HAP-1 (cell line): ENCODE results near the gene PLAGL2.

Source experiments
- DNase-seq, 2 experiments: peaks; one replicate each; pipeline ENCODE4 v3.0.0-alpha.2; 2016 to 2020; ENCODE audit warnings: low spot score in 2 of 2
- H3K27me3 ChIP-seq: fragments of 250-450 bp; sonication (Bioruptor Pico); 2 replicates; pipeline ENCODE4 v1.5.1; 2020; ENCODE audit warnings: low read depth, mild to moderate bottlenecking, moderate library complexity
- H3K36me3 ChIP-seq: fragments of 250-450 bp; sonication (Bioruptor Pico); replicated peaks from 2 replicates; pipeline ENCODE4 v1.5.1; 2020; ENCODE audit warnings: mild to moderate bottlenecking
- H3K4me1 ChIP-seq: fragments of 250-450 bp; sonication (Bioruptor Pico); 2 replicates; pipeline ENCODE4 v1.5.1; 2020; ENCODE audit warnings: mild to moderate bottlenecking
- H3K4me3 ChIP-seq: fragments of 250-450 bp; sonication (Bioruptor Pico); 2 replicates; pipeline ENCODE4 v1.5.1; 2020; ENCODE audit warnings: mild to moderate bottlenecking, moderate library complexity
- H3K9me3 ChIP-seq: fragments of 250-450 bp; sonication (Bioruptor Pico); 2 replicates; pipeline ENCODE4 v1.5.1; 2020; ENCODE audit warnings: mild to moderate bottlenecking, moderate library complexity
- in situ Hi-C: fragments of 300-500 bp; cut with MboI; formaldehyde crosslinking; loops from 3 replicates; pipeline ENCODE4 v1.14.3; 2020; ENCODE audit warnings: low sequenced_read_pairs, inconsistent platforms, mixed read lengths

The PLAGL2 gene

GRCh38 chr20:32218156-32218900 is 10.8 kb upstream of the PLAGL2 start:
- no peak for DNase-seq
- H3K4me1 ChIP-seq, result no peaks in the 10 kb centered on the region
- no peaks in the 10 kb centered on the region for H3K27me3 ChIP-seq
- no peak overlapping the region for H3K4me3 ChIP-seq
- peaks cover 59% of the 10 kb centered on the region for H3K36me3 ChIP-seq
- in situ Hi-C loops, result no loop called here
- no peaks in the 10 kb centered on the region for H3K9me3 ChIP-seq

- peaks cover 59% of the 10 kb centered on the region for H3K36me3 ChIP-seq
Measured at GRCh38 chr20:32216179-32217142, 8.9 kb upstream of the PLAGL2 start.

GRCh38 chr20:32215729-32216128 is 8.2 kb upstream of the PLAGL2 start:
- Histone ChIP-seq H3K4me1 (no peaks in the 10 kb centered on the region), H3K36me3 (peaks cover 62% of the 10 kb centered on the region), H3K9me3 (no peaks in the 10 kb centered on the region), H3K4me3 (no peak overlapping the region), H3K27me3 (no peaks in the 10 kb centered on the region)
- in situ Hi-C loops, result no loop called here
- no peak for DNase-seq

More at GRCh38 chr20:32216179-32217142, 8.9 kb upstream of the PLAGL2 start:
- Histone ChIP-seq H3K27me3 (no peaks in the 10 kb centered on the region), H3K9me3 (no peaks in the 10 kb centered on the region), H3K4me3 (no peak overlapping the region), H3K4me1 (no peaks in the 10 kb centered on the region)
- in situ Hi-C loops, result no loop called here
- DNase-seq, result no peak

GRCh38 chr20:32215147-32215546 is 7.6 kb upstream of the PLAGL2 start:
- DNase-seq, result no peak
- H3K9me3 ChIP-seq, result no peaks in the 10 kb centered on the region
- no peaks in the 10 kb centered on the region for H3K27me3 ChIP-seq
- peaks cover 66% of the 10 kb centered on the region for H3K36me3 ChIP-seq
- no peak overlapping the region for H3K4me3 ChIP-seq
- H3K4me1 ChIP-seq, result no peaks in the 10 kb centered on the region
- in situ Hi-C loops, result no loop called here

- Histone ChIP-seq H3K4me1 (peaks cover 3% of the 10 kb centered on the region; the same call in 1 of the 2 replicates), H3K9me3 (no peaks in the 10 kb centered on the region), H3K4me3 (no peak overlapping the region), H3K36me3 (peaks cover 59% of the 10 kb centered on the region), H3K27me3 (no peaks in the 10 kb centered on the region)
- DNase-seq, result no peak
- in situ Hi-C loops, result no loop called here
Measured at GRCh38 chr20:32213870-32214269, 6.3 kb upstream of the PLAGL2 start.

- Histone ChIP-seq H3K27me3 (no peaks in the 10 kb centered on the region), H3K4me3 (no peak overlapping the region), H3K9me3 (no peaks in the 10 kb centered on the region), H3K4me1 (peaks cover 18% of the 10 kb centered on the region), H3K36me3 (peaks cover 32% of the 10 kb centered on the region)
- no peak for DNase-seq
- in situ Hi-C loops, result no loop called here
Measured at GRCh38 chr20:32209850-32210605, 2.5 kb upstream of the PLAGL2 start.

GRCh38 chr20:32208499-32209154 is 1.1 kb upstream of the PLAGL2 start:
- in situ Hi-C loops, result no loop called here
- Histone ChIP-seq H3K4me3 (peak overlapping the region; percentile 99), H3K9me3 (no peaks in the 10 kb centered on the region), H3K4me1 (peaks cover 28% of the 10 kb centered on the region), H3K27me3 (no peaks in the 10 kb centered on the region), H3K36me3 (peaks cover 33% of the 10 kb centered on the region)
- peak in 1 of 2 experiments; percentile 25 for DNase-seq

- Histone ChIP-seq H3K4me1 (peaks cover 28% of the 10 kb centered on the region), H3K36me3 (peaks cover 39% of the 10 kb centered on the region), H3K9me3 (no peaks in the 10 kb centered on the region), H3K4me3 (peak overlapping the region; percentile 99), H3K27me3 (no peaks in the 10 kb centered on the region)
- DNase-seq, result no peak
- in situ Hi-C loops, result no loop called here
Measured at GRCh38 chr20:32206760-32207625, 550 bp downstream of the PLAGL2 start.

- peak in 1 of 2 experiments; percentile 17 for DNase-seq
- H3K36me3 ChIP-seq, result peaks cover 39% of the 10 kb centered on the region
- H3K4me1 ChIP-seq, result peaks cover 28% of the 10 kb centered on the region
- no peaks in the 10 kb centered on the region for H3K9me3 ChIP-seq
- in situ Hi-C loops, result no loop called here
- no peaks in the 10 kb centered on the region for H3K27me3 ChIP-seq
- peak overlapping the region; percentile 99 for H3K4me3 ChIP-seq
Measured at GRCh38 chr20:32205843-32206759, 1.4 kb downstream of the PLAGL2 start.

GRCh38 chr20:32205110-32205842 is 2.3 kb downstream of the PLAGL2 start:
- peaks cover 28% of the 10 kb centered on the region for H3K4me1 ChIP-seq
- no peaks in the 10 kb centered on the region for H3K9me3 ChIP-seq
- no peaks in the 10 kb centered on the region for H3K27me3 ChIP-seq
- peak overlapping the region; percentile 99 for H3K4me3 ChIP-seq
- in situ Hi-C loops, result no loop called here
- H3K36me3 ChIP-seq, result peaks cover 39% of the 10 kb centered on the region
- peak; percentile 38 to 74 for DNase-seq
